ENCODE measurements around the gene PCDH12. TPM values are rescaled to one million over a fixed set of nuclear protein-coding genes. Genes with fewer than 3 reads are reported as not detected.

PCDH12 gene
- total RNA-seq, 1 experiment from 2014 or later = not detected

GRCh38 chr5:141966275-141966962 lies 8.4 kb upstream of the PCDH12 start:
- no peak for DNase-seq (ENCODE audit: low spot score)

- no peak for DNase-seq (ENCODE audit: low spot score)
Observed at GRCh38 chr5:141965071-141965470, 7.1 kb upstream of the PCDH12 start.

- DNase-seq (ENCODE audit: low spot score) = no peak
Observed at GRCh38 chr5:141963701-141964100, 5.7 kb upstream of the PCDH12 start.

GRCh38 chr5:141961466-141961865 lies 3.5 kb upstream of the PCDH12 start:
- no peak for DNase-seq (ENCODE audit: low spot score)

GRCh38 chr5:141960449-141961323 lies 2.7 kb upstream of the PCDH12 start:
- peak; percentile 96 for DNase-seq (ENCODE audit: low spot score)

GRCh38 chr5:141960018-141960417 lies 2.0 kb upstream of the PCDH12 start:
- no peak for DNase-seq (ENCODE audit: low spot score)

GRCh38 chr5:141958546-141959172 lies 657 bp upstream of the PCDH12 start:
- no peak for DNase-seq (ENCODE audit: low spot score)

- DNase-seq (ENCODE audit: low spot score) = no peak
Observed at GRCh38 chr5:141957367-141957996, 520 bp downstream of the PCDH12 start.

- no peak for DNase-seq (ENCODE audit: low spot score)
Observed at GRCh38 chr5:141954194-141954593, 3.8 kb downstream of the PCDH12 start.

- DNase-seq (ENCODE audit: low spot score) = no peak
Observed at GRCh38 chr5:141952020-141952419, 6.0 kb downstream of the PCDH12 start.

GRCh38 chr5:141951332-141951781 lies 6.6 kb downstream of the PCDH12 start:
- DNase-seq (ENCODE audit: low spot score) = peak; percentile 21

- no peak for DNase-seq (ENCODE audit: low spot score)
Observed at GRCh38 chr5:141950207-141951005, 7.6 kb downstream of the PCDH12 start.

GRCh38 chr5:141949511-141949910 lies 8.5 kb downstream of the PCDH12 start:
- no peak for DNase-seq (ENCODE audit: low spot score)

GRCh38 chr5:141948812-141949211 lies 9.2 kb downstream of the PCDH12 start:
- DNase-seq (ENCODE audit: low spot score) = no peak

GRCh38 chr5:141947316-141947715 lies 10.7 kb downstream of the PCDH12 start:
- no peak for DNase-seq (ENCODE audit: low spot score)

- DNase-seq (ENCODE audit: low spot score) = no peak
Observed at GRCh38 chr5:141945511-141946051, 12.4 kb downstream of the PCDH12 start.

GRCh38 chr5:141944076-141944475 lies 13.9 kb downstream of the PCDH12 start:
- DNase-seq (ENCODE audit: low spot score) = no peak

GRCh38 chr5:141942185-141942857 lies 15.7 kb downstream of the PCDH12 start:
- DNase-seq (ENCODE audit: low spot score) = no peak

- DNase-seq (ENCODE audit: low spot score) = no peak
Observed at GRCh38 chr5:141941779-141942178, 16.2 kb downstream of the PCDH12 start.

- DNase-seq (ENCODE audit: low spot score) = no peak
Observed at GRCh38 chr5:141941307-141941706, 16.7 kb downstream of the PCDH12 start.

Measured in HT-29 (cell line).